OCI-LY1 (cell line): ENCODE data around the gene SHANK3.

Experiments used
- H2AFZ ChIP-seq: fragments of 200-600 bp; sonication (generic), shearing (Covaris generic); 2 replicates; pipeline ENCODE4 v1.6.0; 2014; ENCODE audit warnings: antibody characterized with exemption, mild to moderate bottlenecking, low read length
- H3F3A ChIP-seq: fragments of 200-600 bp; sonication (generic), shearing (Covaris generic); 2 replicates; pipeline ENCODE4 v1.6.0; 2014; ENCODE audit warnings: mild to moderate bottlenecking, antibody characterized with exemption, low read length, moderate library complexity; ENCODE audit not compliant: insufficient read depth
- H3K27ac ChIP-seq: fragments of 200-600 bp; sonication (generic); 2 replicates; pipeline ENCODE4 v1.5.1; 2014; ENCODE audit warnings: low read length, mixed run types, mild to moderate bottlenecking, low read depth; ENCODE audit not compliant: poor library complexity, severe bottlenecking
- H3K27me3 ChIP-seq: fragments of 200-600 bp; sonication (generic); 2 replicates; pipeline ENCODE4 v1.6.0; 2014; ENCODE audit warnings: antibody characterized with exemption, mild to moderate bottlenecking, low read length, moderate library complexity; ENCODE audit not compliant: insufficient read depth
- H3K36me3 ChIP-seq: fragments of 200-600 bp; sonication (generic); 2 replicates; pipeline ENCODE4 v1.6.1; 2014; ENCODE audit warnings: mild to moderate bottlenecking, antibody characterized with exemption, low read length, moderate library complexity, mixed read lengths; ENCODE audit not compliant: insufficient read depth
- H3K4me1 ChIP-seq: fragments of 200-600 bp; sonication (generic); 2 replicates; pipeline ENCODE4 v1.5.1; 2014; ENCODE audit warnings: mild to moderate bottlenecking, low read length, moderate library complexity; ENCODE audit not compliant: insufficient read depth, severe bottlenecking
- H3K4me2 ChIP-seq: fragments of 200-600 bp; sonication (generic), shearing (Covaris generic); 2 replicates; pipeline ENCODE4 v1.6.1; 2014; ENCODE audit warnings: low read length
- H3K4me3 ChIP-seq: fragments of 200-600 bp; sonication (generic); 2 replicates; pipeline ENCODE4 v1.5.1; 2014; ENCODE audit warnings: low read length, low read depth, mild to moderate bottlenecking, mixed read lengths; ENCODE audit not compliant: poor library complexity, severe bottlenecking
- H3K79me2 ChIP-seq: fragments of 200-600 bp; shearing (Covaris generic); 2 replicates; pipeline ENCODE4 v1.6.1; 2016; ENCODE audit warnings: mixed run types, low read length, mixed read lengths; ENCODE audit not compliant: insufficient read depth
- H3K9ac ChIP-seq: fragments of 200-600 bp; sonication (generic), shearing (Covaris generic); 2 replicates; pipeline ENCODE4 v1.6.1; 2014; ENCODE audit warnings: mild to moderate bottlenecking, low read length, mixed read lengths
- H3K9me2 ChIP-seq: fragments of 200-600 bp; sonication (generic), shearing (Covaris generic); 2 replicates; pipeline ENCODE4 v1.6.1; 2014; ENCODE audit warnings: low read depth, mild to moderate bottlenecking, low read length, mixed read lengths
- H3K9me3 ChIP-seq: fragments of 200-600 bp; shearing (Covaris generic); 2 replicates; pipeline ENCODE4 v1.6.1; 2014; ENCODE audit warnings: low read length, mixed read lengths
- H4K20me1 ChIP-seq: fragments of 200-600 bp; sonication (generic), shearing (Covaris generic); 2 replicates; pipeline ENCODE4 v1.6.0; 2016; ENCODE audit warnings: mild to moderate bottlenecking, low read length; ENCODE audit not compliant: insufficient read depth
- CTCF ChIP-seq: fragments of 200-600 bp; sonication (generic), shearing (Covaris generic); IDR thresholded peaks from 2 replicates; pipeline ENCODE4 v1.5.1; 2017; ENCODE audit warnings: mild to moderate bottlenecking, antibody characterized with exemption, low read length, moderate library complexity, mixed read lengths
- EZH2 ChIP-seq: fragments of 200-600 bp; sonication (generic), shearing (Covaris generic); IDR thresholded peaks from 2 replicates; pipeline ENCODE4 v1.8.0; 2017; ENCODE audit warnings: borderline replicate concordance, mixed run types, mild to moderate bottlenecking, antibody characterized with exemption, low read length, moderate library complexity, mixed read lengths

SHANK3 gene

GRCh38 chr22:50660306-50660705, 12.3 kb upstream of the SHANK3 start:
- Histone ChIP-seq H3F3A (no peaks in the 10 kb centered on the region), H3K4me1 (no peaks in the 10 kb centered on the region), H3K4me2 (no peak overlapping the region), H4K20me1 (no peaks in the 10 kb centered on the region), H3K9me2 (no peaks in the 10 kb centered on the region), H2AFZ (no peak overlapping the region), H3K79me2 (no peaks in the 10 kb centered on the region), H3K9me3 (no peaks in the 10 kb centered on the region), H3K9ac (no peak overlapping the region), H3K4me3 (no peak overlapping the region), H3K27me3 (peaks cover 5% of the 10 kb centered on the region; the same call in 1 of the 2 replicates), H3K27ac (no peak overlapping the region), H3K36me3 (no peaks in the 10 kb centered on the region)
- TF ChIP-seq EZH2 = no peak
- no peak for TF ChIP-seq CTCF

- H3K4me1 ChIP-seq = no peaks in the 10 kb centered on the region
- no peaks in the 10 kb centered on the region; the same call in 1 of the 2 replicates for H3K27me3 ChIP-seq
- H3K27ac ChIP-seq = no peak overlapping the region
- TF ChIP-seq EZH2 = no peak
- no peak for TF ChIP-seq CTCF
- no peaks in the 10 kb centered on the region for H3K9me2 ChIP-seq
- H3K9ac ChIP-seq = no peak overlapping the region
- no peak overlapping the region for H2AFZ ChIP-seq
- no peaks in the 10 kb centered on the region for H3K79me2 ChIP-seq
- H3F3A ChIP-seq = no peaks in the 10 kb centered on the region
- H3K4me3 ChIP-seq = no peak overlapping the region
- no peak overlapping the region for H3K4me2 ChIP-seq
- H3K36me3 ChIP-seq = no peaks in the 10 kb centered on the region
- no peaks in the 10 kb centered on the region for H3K9me3 ChIP-seq
- H4K20me1 ChIP-seq = no peaks in the 10 kb centered on the region
Measured at GRCh38 chr22:50665212-50665611, 7.4 kb upstream of the SHANK3 start.

DNA sequence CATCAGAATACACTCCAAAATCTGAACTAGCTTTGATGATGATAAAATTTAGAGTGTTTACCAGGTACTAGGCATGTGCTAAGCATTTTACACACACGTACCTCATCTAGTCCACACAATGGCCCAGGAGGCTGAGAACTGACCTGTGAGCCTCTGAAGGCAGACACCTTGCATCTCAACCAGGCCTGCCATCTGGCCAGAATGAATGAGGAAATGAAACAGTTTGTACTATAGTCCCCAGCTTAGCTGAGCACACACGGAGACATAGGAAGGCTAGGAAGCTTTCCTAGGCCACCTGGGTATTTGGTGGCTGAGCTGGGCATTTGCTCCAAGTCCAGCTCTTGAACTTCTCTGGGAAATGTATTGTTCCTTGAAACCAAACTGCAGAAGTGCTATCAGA, 6.9 kb upstream of the SHANK3 start:
- Histone ChIP-seq H3K79me2 (no peaks in the 10 kb centered on the region), H3K9me3 (no peaks in the 10 kb centered on the region), H3K9ac (no peak overlapping the region), H3K4me2 (no peak overlapping the region), H2AFZ (no peak overlapping the region), H3F3A (no peaks in the 10 kb centered on the region), H4K20me1 (no peaks in the 10 kb centered on the region), H3K36me3 (no peaks in the 10 kb centered on the region), H3K27me3 (no peaks in the 10 kb centered on the region; the same call in 1 of the 2 replicates), H3K4me1 (no peaks in the 10 kb centered on the region), H3K9me2 (no peaks in the 10 kb centered on the region), H3K27ac (no peak overlapping the region), H3K4me3 (no peak overlapping the region)
- TF ChIP-seq CTCF (no peak), EZH2 (no peak)
